Ovary (tissue), 3 donors: ENCODE results near the gene CPN2.

ENCODE experiments used
- EP300 ChIP-seq: sonication (generic); formaldehyde crosslinking; IDR thresholded peaks from one replicate; pipeline ENCODE4 v1.6.1; 2017; ENCODE audit warnings: antibody characterized with exemption
- TF ChIP-seq, protein P1 (sequence below), 3 donors: fragments of 450-650 bp in 2 of 3; fragments of 200-600 bp in 1 of 3; IDR thresholded peaks; one replicate each; pipeline versions ENCODE4 v1.5.1 to v1.8.0; 2016 to 2022; ENCODE audit warnings: antibody characterized with exemption in 3 of 3, mild to moderate bottlenecking in 1 of 3
- donor health status: DM: no; HTN: no; CAD: no.

DNA sequence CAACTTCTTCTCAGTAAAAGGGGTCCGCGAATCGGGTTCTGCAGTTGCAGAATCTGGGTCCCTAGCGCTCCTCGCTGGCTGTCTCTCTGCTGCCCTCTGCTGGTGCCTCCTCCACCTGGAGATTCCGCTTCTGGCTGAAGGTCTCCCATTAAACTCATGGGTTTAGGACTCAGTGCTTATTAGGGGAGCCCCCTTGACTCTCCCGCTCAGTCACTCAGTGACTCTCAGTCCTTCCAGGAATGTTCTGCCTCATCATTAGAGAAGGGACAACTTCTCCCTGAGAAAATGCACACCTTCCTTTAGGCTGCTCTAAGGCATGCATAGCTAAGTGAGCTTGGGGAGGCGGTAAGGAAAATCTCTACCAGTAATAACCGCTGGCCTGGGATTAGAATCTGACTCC is 7.1 kb downstream of the CPN2 start:
- TF ChIP-seq, protein P1, sequence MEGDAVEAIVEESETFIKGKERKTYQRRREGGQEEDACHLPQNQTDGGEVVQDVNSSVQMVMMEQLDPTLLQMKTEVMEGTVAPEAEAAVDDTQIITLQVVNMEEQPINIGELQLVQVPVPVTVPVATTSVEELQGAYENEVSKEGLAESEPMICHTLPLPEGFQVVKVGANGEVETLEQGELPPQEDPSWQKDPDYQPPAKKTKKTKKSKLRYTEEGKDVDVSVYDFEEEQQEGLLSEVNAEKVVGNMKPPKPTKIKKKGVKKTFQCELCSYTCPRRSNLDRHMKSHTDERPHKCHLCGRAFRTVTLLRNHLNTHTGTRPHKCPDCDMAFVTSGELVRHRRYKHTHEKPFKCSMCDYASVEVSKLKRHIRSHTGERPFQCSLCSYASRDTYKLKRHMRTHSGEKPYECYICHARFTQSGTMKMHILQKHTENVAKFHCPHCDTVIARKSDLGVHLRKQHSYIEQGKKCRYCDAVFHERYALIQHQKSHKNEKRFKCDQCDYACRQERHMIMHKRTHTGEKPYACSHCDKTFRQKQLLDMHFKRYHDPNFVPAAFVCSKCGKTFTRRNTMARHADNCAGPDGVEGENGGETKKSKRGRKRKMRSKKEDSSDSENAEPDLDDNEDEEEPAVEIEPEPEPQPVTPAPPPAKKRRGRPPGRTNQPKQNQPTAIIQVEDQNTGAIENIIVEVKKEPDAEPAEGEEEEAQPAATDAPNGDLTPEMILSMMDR (IDR thresholded peaks at IDR 0.05), result peak; percentile 54 to 79 (median 72)
- TF ChIP-seq EP300, result no peak
